A673 (cell line): ENCODE measurements around the gene FAM20B. TPM values are rescaled to one million over a fixed set of nuclear protein-coding genes. Genes with fewer than 3 reads are reported as not detected.
A peak's percentile ranks its signal among the peaks of the same experiment; 100 is the strongest.

Source experiments
- BruUV-seq: library from RNA; stranded (reverse); fragments of 400-500 nt; replicated peaks from 2 replicates; lab custom pipeline; 2021; lab: Mats Ljungman, UMichigan
- CTCF ChIA-PET: fragments of 300-600 bp; sonication (Branson Sonifier 250); formaldehyde crosslinking; loops from one replicate; lab custom pipeline; 2022; ENCODE audit warnings: antibody characterized with exemption; lab: Charles Lee
- POLR2A ChIA-PET: fragments of 300-600 bp; sonication (Branson Sonifier 250); formaldehyde crosslinking; loops from one replicate; lab custom pipeline; 2022; ENCODE audit warnings: antibody characterized with exemption; ENCODE audit not compliant: low non-redundant PET; lab: Charles Lee
- DNase-seq: peaks from one replicate; pipeline ENCODE4 v3.0.0-alpha.2; 2015; ENCODE audit warnings: low spot score
- H3K27ac ChIP-seq: fragments of 200-600 bp; sonication (generic); 2 replicates; pipeline ENCODE4 v1.5.1; 2016; ENCODE audit warnings: mixed run types, low read depth, mild to moderate bottlenecking, mixed read lengths, antibody characterized with exemption, low read length; ENCODE audit not compliant: poor library complexity, severe bottlenecking
- H3K27me3 ChIP-seq: fragments of 200-600 bp; sonication (generic); replicated peaks from 2 replicates; pipeline ENCODE4 v1.6.1; 2017; ENCODE audit warnings: mixed run types, low read depth, mild to moderate bottlenecking, mixed read lengths, antibody characterized with exemption, low read length; ENCODE audit not compliant: insufficient read depth, poor library complexity
- H3K36me3 ChIP-seq: fragments of 200-600 bp; sonication (generic); 2 replicates; pipeline ENCODE4 v1.6.1; 2016; ENCODE audit warnings: mixed run types, mild to moderate bottlenecking, mixed read lengths, antibody characterized with exemption, low read length; ENCODE audit not compliant: insufficient read depth, poor library complexity, severe bottlenecking
- H3K4me1 ChIP-seq: fragments of 200-600 bp; sonication (generic); 2 replicates; pipeline ENCODE4 v1.6.1; 2017; ENCODE audit warnings: mixed run types, mild to moderate bottlenecking, mixed read lengths, antibody characterized with exemption, low read length; ENCODE audit not compliant: insufficient read depth, poor library complexity, severe bottlenecking
- H3K4me3 ChIP-seq: fragments of 200-600 bp; sonication (generic); 2 replicates; pipeline ENCODE4 v1.5.1; 2016; ENCODE audit warnings: low read depth, mixed run types, mild to moderate bottlenecking, mixed read lengths, low read length; ENCODE audit not compliant: poor library complexity, severe bottlenecking
- H3K9me3 ChIP-seq: fragments of 200-600 bp; sonication (generic); 2 replicates; pipeline ENCODE4 v1.6.1; 2016; ENCODE audit warnings: mixed run types, low read depth, mild to moderate bottlenecking, mixed read lengths, antibody characterized with exemption, low read length; ENCODE audit not compliant: poor library complexity, severe bottlenecking
- CTCF ChIP-seq: fragments of 300-800, 200-600 bp; sonication (generic); conservative IDR thresholded peaks from 2 replicates; pipeline ENCODE4 v1.5.1; 2017; ENCODE audit warnings: low read depth, mild to moderate bottlenecking, antibody characterized with exemption, low read length, moderate library complexity, mixed read lengths
- EZH2 ChIP-seq: fragments of 200-600 bp; sonication (generic); IDR thresholded peaks from 2 replicates; pipeline ENCODE4 v1.6.1; 2017; ENCODE audit warnings: borderline replicate concordance, low read depth, mild to moderate bottlenecking, mixed read lengths, antibody characterized with exemption, low read length; ENCODE audit not compliant: poor library complexity, severe bottlenecking
- intact Hi-C: fragments of 100-400 bp; cut with micrococcal nuclease; formaldehyde crosslinking; loops from one replicate; pipeline ENCODE4 v1.10.0; 2022; ENCODE audit not compliant: unreplicated experiment
- total RNA-seq: library from RNA; stranded (reverse); gene quantifications from 2 replicates; pipeline ENCODE4 v1.2.3, GENCODE V29; 2021

Gene FAM20B
- total RNA-seq, 1 experiment from 2014 or later: 43.3 TPM

DNA sequence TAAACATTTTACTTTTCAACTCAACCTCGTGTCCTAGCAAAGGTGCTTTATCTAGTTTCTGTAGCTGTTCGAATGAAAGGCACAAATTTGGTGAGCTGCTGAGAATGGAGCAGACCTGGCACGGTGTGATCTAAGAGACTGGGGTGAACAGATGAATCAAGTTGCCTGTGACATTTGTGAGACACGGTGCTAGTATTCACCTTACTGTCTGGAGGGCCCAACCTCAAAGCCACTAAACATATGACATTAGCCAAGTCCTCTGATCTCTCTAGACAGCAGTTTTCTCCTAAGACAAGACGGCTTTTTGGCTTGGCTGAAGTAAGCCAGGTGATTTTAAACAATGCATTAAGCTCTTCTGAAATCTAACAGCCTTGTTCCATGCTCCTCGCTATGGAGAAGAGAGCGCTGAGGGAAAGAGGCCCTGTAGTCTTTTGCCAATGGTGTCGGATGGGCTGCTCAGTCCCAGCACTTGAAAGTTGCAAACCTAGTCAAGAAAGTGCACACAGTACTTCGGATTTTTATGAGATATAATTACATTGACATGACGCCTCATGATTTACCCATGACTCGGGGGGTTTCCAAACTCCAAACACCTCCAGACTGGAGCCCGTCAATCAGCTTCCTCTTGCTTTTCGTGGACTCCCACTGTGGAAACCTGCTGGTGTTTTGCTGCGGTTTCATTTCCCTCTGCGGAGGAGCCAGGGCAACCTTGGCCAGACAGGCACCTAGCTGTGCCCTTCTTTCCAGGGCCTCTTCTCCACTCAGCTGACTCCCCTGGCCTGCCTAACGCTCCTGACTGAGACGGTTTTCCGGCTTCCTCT lies 55.4 kb downstream of the FAM20B start:
- peak overlapping the region; percentile 84 for H3K4me3 ChIP-seq
- no TSS peak for BruUV-seq
- peaks cover 6% of the 10 kb centered on the region for H3K4me1 ChIP-seq
- ChIA-PET POLR2A (no interaction called here), CTCF (no interaction called here)
- DNase-seq: no peak
- H3K9me3 ChIP-seq: no peaks in the 10 kb centered on the region
- no peaks in the 10 kb centered on the region for H3K27me3 ChIP-seq
- no peaks in the 10 kb centered on the region for H3K36me3 ChIP-seq
- H3K27ac ChIP-seq: peak overlapping the region; percentile 72
- no peak for TF ChIP-seq EZH2
- no peak for TF ChIP-seq CTCF
- intact Hi-C loops: no loop called here

DNA sequence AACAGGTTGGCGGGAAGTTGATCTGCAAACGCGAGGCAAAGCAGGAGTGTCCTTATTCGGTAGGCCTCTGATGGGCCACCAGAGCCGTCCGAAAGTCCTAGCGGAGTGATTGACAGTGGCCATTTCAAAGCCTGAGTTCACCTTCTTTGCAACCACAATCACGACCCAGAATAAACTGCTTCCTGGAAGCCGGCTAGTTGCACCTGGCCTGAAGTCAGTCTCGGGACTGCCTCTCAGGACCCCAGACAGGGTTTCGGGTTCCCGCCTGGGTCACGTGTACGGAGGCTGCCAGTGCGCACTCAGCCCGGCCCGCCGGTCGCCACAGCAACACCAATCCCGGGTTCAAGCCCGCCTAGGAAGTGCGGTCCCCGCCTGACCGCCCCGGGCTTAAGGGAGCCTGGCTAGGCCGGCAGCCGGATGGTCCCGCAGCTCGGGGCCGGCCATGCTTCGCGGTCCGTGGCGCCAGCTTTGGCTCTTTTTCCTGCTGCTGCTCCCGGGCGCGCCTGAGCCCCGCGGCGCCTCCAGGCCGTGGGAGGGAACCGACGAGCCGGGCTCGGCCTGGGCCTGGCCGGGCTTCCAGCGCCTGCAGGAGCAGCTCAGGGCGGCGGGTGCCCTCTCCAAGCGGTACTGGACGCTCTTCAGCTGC lies 56.1 kb downstream of the FAM20B start, which contains the start of gene TOR3A:
TSS of gene TOR3A (plus strand) at position 384 of the 646 bp plus-strand sequence. CDS start at position 443, 59 bp downstream.
- POLR2A ChIA-PET: no interaction called here
- Histone ChIP-seq H3K36me3 (no peaks in the 10 kb centered on the region), H3K9me3 (no peaks in the 10 kb centered on the region), H3K27me3 (no peaks in the 10 kb centered on the region), H3K4me3 (peak within 1 kb of the TSS; percentile 84), H3K4me1 (peaks cover 6% of the 10 kb centered on the region), H3K27ac (peak within 1 kb of the TSS; percentile 72)
- intact Hi-C loops: no loop called here
- peak; percentile 82 for DNase-seq
- TF ChIP-seq EZH2 (no peak), CTCF (no peak)
- BruUV-seq: no TSS peak
- CTCF ChIA-PET: no interaction called here

DNA sequence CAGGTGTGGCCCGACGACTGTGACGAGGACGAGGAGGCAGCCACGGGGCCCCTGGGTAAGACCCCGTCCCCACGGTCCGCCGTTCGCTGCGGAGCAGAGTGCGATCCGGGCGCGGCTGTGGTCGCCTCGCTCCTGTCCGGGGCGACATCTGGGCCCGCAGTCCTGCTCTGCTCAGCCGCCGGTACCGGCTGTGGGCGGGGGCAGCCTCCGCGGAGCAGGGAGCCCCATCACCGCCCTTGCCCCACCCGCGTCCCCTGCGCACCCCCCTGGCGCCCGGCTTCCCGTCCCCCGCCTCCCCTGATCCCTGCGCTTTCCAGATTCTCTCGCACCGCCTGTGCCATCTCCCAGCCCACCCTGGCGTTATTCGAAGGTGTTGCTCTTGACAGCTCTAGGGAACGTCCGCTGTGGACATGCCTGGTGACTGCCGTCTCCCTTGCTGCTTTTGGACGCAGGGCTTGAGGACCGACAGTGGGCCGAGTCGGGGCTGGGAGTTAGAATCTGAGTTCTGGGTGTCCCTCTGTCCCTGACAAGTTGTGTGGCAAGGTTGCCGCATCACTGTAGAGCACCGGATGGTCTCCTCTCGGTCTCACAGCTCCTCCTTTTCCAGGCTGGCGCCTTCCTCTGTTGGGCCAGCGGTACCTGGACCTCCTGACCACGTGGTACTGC lies 56.8 kb downstream of the FAM20B start:
- H3K4me1 ChIP-seq: peaks cover 6% of the 10 kb centered on the region
- peak overlapping the region; percentile 84 for H3K4me3 ChIP-seq
- ChIA-PET CTCF (interaction anchor here (0.5 kb wide), 1 partner anchor 309 kb away, joined by 3 read pairs; no protein-coding TSS in a partner anchor), POLR2A (interaction anchor here (0.6 kb wide), 1 partner anchor 869 kb away, joined by 6 read pairs; no protein-coding TSS in a partner anchor)
- intact Hi-C loops: no loop called here
- no peak for TF ChIP-seq EZH2
- no peak for TF ChIP-seq CTCF
- no peaks in the 10 kb centered on the region for H3K36me3 ChIP-seq
- no peaks in the 10 kb centered on the region for H3K27me3 ChIP-seq
- H3K9me3 ChIP-seq: no peaks in the 10 kb centered on the region
- DNase-seq: peak; percentile 52
- no TSS peak for BruUV-seq
- peak overlapping the region; percentile 72 for H3K27ac ChIP-seq
